Activated CD8-positive, alpha-beta memory T cell treated with anti-CD3 and anti-CD28 coated beads for 36 hours (primary cell): ENCODE data around the gene DNAJC2. TPM values are rescaled to one million over a fixed set of nuclear protein-coding genes. Genes with fewer than 3 reads are reported as not detected.

Experiments
- CTCF ChIA-PET: fragments of 350-600 bp; sonication (Branson Sonifier 250); formaldehyde crosslinking; loops from one replicate; lab custom pipeline; 2021; ENCODE audit warnings: antibody characterized with exemption; lab: Charles Lee
- POLR2A ChIA-PET: fragments of 350-600 bp; sonication (Branson Sonifier 250); formaldehyde crosslinking; loops from one replicate; lab custom pipeline; 2021; ENCODE audit warnings: antibody characterized with exemption; lab: Charles Lee
- total RNA-seq, 2 experiments: library from RNA; stranded (reverse); gene quantifications; one replicate each; pipeline ENCODE4 v1.2.3, GENCODE V29; 2021

The DNAJC2 gene, protein sequence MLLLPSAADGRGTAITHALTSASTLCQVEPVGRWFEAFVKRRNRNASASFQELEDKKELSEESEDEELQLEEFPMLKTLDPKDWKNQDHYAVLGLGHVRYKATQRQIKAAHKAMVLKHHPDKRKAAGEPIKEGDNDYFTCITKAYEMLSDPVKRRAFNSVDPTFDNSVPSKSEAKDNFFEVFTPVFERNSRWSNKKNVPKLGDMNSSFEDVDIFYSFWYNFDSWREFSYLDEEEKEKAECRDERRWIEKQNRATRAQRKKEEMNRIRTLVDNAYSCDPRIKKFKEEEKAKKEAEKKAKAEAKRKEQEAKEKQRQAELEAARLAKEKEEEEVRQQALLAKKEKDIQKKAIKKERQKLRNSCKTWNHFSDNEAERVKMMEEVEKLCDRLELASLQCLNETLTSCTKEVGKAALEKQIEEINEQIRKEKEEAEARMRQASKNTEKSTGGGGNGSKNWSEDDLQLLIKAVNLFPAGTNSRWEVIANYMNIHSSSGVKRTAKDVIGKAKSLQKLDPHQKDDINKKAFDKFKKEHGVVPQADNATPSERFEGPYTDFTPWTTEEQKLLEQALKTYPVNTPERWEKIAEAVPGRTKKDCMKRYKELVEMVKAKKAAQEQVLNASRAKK
- total RNA-seq: 10 to 100 TPM; 56.0 to 56.5 TPM

DNA sequence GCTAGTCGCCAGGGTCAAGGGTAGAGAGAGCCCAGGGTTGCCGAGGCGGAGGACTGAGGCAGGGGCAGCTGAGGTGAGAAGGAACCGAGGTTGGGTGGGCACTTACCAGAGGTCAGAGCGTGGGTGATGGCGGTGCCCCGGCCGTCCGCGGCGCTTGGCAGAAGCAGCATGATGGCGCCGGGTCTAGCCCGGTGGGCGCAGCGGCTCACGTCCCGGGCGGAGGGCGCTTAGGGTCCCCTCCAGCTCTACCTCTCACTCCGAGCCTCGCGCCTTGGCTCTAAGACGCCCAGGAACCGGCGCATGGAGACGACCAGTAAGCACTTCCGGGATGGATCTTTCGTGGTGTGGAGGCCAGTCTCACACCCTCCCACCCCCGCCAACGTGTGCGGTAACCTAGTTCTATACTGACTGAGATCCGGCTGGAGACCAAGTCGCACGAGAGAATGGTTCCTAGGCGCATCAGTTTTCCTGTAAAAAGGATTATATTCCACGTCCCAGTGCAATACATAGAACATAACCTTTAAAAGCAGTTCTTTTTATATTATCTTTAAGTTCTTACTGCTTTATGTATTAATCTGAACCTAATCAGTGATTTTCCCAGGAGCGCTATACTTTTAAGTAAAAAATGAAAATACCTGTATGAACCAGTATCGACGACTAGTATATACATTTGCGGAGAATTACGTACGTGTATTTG is at the start of gene DNAJC2:
DNAJC2 (minus strand) TSS at position 315 of the 697 bp plus-strand sequence; CDS start at position 170, 145 bp downstream.
- POLR2A ChIA-PET: no interaction called here
- CTCF ChIA-PET: no interaction called here

DNA sequence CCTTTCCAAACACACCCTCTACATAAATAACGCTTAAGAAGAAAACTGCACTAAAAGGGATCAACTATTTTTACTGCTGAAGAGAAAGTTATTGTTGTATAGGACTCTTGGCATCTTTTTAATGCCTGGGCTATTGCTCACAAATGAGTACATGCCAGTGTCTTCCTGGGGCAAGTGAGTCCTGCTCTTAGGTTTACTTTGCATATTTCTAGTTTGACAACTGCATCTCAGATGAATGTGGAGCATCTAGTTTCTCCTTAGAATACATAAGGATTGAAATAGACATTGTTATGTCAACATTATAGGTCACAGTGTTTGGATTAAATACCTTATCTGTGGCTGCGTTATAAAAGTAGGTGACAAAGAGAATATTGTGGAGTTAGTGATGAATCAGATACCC is 47.4 kb upstream of the DNAJC2 start:
- ChIA-PET CTCF (no interaction called here), POLR2A (no interaction called here)

DNA sequence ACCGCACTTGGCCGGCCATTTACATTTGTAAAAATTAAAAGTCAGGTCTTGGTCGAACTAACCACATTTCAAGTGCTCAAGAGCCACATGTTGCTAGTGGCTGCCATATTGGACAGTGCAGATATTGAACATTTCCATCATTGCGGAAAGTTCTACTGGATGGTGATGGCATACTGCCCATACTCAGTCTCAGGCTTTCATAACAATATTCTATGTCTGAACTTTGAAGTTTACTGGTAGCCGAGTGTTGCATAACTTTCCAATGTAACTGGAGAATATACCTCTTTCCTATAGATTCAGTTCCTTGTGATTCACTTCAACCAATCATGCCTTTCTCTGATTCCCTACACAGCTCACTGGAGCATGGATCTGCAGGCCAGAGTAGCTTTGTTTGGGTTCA is 46.6 kb upstream of the DNAJC2 start:
- POLR2A ChIA-PET: no interaction called here
- CTCF ChIA-PET: no interaction called here

DNA sequence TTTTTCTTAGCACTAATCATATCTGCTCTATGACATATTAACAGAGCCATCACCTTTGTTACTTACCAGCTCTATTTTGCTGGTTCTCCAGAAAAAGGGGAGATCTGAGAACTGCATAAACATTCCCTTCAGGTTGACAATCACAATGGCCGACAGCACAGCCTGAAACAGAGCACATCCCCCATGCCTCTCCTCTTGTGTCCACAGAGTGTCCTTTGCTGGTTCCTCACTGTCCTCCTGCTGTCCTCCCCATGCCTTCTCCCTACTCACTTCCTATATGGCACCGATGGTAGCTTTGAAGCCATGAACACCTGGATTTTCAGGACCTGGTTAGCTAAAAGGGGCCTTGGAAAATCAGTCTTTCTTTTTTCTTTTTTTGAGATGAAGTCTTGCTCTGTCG is 44.7 kb upstream of the DNAJC2 start:
- POLR2A ChIA-PET: no interaction called here
- CTCF ChIA-PET: no interaction called here

DNA sequence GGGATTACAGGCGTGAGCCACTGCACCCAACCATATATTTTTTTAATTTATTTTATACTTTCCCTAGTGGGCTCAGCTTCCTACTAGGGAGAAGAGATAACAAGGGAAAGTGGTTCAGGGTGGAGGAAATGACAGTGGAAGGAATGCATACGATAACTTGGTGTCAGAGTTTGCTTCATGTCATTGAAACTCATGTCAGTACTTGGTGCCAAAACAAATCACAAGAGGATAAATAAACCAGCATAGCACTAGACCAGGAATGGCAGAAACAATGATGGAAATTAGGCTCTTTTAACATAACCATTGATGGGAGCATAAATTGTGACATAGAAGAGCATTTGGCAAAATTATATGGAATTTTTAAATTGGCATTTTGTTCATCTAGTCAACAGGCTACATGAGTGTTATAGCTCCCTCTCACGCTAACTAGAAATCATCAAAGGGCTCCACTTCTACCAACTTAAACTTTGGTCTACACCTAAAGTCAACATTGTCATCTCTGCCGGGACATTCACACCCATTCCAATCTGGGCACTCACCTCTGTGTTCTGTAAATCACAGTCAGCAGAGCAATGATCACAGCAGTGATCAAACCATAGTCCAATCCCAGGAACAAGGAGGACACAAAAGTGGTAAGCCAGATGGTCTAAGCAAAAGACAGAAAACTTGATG is 44.0 kb upstream of the DNAJC2 start:
- ChIA-PET CTCF (no interaction called here), POLR2A (no interaction called here)

DNA sequence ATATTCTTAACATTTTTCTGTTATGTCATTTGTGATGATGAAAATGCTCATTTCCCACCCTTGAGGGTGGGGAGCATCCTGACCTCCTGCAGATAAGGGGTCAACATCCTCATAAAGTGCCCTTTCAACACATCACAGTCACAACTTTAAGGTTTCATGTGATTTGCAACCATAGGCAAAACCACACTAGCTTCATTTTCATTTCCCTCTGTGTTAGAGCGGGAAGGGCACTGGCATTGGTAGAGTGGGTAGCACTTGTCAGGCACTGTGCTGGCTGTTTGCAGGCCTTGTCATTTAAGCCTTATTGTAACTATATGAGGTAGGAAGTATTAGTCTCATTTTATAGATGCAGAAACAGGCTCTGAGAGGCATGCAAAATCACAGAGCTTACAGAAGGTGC is 42.7 kb upstream of the DNAJC2 start:
- CTCF ChIA-PET: no interaction called here
- POLR2A ChIA-PET: no interaction called here

DNA sequence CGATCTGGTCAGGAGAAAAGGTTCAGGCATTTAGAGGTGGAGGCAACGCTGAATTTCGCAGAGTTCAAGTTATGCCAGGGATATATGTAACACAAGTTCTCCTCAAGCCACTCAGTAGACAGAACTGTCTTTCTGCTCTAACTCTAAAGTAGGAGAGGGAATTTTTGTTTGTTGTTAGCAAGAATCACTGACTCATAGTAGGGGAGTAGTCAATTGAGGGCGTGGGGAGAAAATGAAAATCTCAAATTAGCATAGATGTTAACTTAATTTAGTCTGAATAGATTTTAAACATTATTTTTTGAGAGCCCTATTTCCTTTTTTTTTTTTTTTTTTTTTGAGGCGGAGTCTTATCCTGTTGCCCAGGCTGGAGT is 37.5 kb upstream of the DNAJC2 start:
- POLR2A ChIA-PET: no interaction called here
- CTCF ChIA-PET: no interaction called here

DNA sequence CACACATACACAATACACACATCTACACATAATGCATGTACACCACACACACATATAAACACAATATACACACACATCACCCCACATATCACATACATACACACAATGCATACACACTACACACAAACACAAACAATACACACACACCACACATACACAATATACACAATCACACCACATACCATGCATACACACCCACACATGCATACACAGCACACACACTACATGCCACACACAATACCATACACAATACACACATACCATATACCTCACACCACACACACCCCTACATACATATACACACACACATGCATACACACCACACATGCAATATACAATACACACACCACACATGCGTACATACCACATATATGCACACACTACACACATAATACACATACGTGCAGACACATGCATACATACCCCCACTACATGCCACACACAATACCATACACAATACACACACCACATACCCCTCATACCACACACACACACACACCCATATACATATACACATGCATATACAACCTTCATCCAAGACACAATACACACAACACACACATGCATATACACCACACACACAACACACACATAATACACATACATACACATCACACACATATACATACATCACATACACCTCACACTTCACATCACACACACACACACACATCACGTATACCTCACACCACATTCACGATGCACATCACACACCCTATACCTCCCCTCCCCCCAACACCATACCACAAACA is 36.9 kb upstream of the DNAJC2 start:
- ChIA-PET CTCF (no interaction called here), POLR2A (no interaction called here)

DNA sequence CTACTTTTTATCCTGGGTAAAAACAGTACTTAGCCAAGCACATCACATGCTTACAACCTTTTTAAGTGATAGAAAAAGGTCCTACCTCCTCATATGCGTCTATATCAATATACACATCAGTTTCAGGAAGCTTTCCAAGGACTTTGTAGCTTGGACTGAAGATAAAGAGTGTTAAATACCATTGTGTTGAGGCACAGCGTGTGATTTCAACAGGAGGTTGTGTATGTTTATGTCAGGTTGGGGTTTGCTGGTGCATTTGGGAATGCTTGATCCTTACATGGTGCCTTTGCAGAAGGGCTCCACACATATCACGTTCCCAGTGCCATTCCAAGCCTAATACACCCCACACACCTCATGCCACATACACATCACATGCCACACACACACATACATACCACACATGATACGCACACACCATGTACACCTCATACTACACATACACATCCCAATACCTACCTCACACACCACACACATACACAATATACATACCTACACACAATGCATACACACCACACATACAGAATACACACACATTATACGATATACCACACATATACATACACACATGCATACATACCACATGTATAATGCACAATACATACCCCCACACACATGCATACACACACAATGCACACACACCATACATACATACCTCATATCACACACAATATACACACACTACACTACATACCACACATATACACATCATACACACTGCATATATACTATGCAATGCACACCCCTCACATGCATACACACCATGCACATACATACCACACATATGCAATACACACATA is 36.0 kb upstream of the DNAJC2 start:
- ChIA-PET CTCF (interaction anchor here (0.6 kb wide), 1 partner anchor 275 kb away, joined by 3 read pairs; no protein-coding TSS in a partner anchor), POLR2A (no interaction called here)

DNA sequence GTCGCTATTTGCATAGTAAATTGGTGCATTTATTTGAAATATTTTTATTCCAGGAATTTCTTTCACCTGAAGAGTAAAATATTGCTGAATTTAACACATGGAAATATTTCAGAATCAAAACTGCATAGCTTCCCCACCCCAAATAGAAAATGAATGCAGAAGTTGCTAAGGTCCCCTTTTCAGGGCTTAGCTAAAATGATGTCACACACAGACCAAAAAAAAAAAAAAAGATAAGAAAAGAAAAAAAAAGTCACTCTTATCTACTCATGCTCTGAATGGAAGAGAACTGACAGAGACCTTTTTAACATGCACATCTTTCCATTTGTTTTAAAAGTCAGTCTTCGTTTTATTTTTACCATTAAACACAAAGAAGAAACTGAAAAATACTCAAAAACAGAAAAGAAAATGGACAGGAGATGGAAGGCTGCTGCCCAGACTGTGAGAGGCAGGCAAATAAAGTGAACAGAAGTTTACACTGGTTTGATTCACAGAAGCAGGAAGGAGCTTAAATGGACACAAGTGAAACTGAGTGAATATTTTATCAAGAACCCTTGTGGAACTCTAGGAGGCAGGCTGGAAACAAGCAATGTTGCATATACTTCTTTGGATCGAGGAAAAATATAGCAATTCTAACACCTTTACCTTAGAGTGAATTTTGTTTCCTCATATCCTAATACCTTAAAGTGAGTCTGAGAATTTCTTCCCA is 34.9 kb upstream of the DNAJC2 start:
- ChIA-PET CTCF (interaction anchor here (0.6 kb wide), 1 partner anchor 273 kb away, joined by 3 read pairs; no protein-coding TSS in a partner anchor), POLR2A (no interaction called here)

DNA sequence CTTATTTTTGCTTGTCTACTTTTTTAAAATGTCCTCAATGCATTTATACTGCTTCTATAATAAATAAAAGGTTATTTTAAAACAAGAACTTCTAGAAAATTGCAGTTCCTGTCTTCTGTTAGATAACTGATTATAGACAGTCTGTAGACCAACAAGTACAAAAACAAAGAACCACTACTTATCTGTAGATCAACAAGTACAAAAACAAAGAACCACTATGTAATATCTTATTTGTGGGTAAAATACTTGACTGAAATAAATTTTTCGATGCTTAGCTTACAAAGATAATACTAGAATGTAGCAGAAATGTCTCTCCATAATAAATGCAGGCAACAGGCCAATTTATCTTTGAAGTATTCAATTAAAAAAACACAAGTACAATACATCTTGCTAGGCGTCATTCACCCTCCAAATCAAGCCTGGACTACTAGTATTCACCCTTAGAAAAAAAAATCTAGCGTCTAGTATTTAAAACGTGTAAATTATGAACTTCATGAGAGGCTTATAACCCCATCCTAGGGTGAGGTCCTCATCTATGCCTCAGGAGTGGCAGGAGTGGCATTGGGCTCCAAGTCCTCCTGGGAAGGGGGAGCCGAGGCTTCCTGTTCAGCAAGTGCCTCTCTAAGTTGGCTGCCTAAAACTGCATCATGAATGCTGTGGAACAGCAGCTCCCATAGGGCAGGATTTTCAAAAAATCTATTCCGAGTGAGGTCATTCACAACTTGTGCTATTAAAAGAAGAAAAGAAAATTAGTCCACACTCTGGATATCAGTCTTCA is 29.5 kb upstream of the DNAJC2 start:
- CTCF ChIA-PET: no interaction called here
- POLR2A ChIA-PET: no interaction called here

DNA sequence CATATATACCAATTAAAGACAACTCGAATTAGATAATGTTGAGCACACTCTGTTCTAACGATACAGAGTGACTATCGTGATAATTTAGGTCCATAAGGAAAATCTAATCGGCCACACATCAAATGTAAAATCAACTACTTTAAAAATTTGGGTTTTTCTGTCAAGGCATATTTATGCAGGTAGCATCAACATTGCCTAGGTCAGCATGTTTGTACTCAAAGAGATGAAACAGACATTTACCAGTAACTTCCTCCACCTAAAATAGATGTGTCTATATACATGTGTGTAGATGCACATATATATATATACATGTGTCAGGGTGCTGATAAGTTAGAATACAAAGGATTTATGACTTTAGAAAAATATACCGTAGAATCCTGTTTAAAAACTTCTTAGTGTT is 24.9 kb upstream of the DNAJC2 start:
- ChIA-PET CTCF (no interaction called here), POLR2A (no interaction called here)

DNA sequence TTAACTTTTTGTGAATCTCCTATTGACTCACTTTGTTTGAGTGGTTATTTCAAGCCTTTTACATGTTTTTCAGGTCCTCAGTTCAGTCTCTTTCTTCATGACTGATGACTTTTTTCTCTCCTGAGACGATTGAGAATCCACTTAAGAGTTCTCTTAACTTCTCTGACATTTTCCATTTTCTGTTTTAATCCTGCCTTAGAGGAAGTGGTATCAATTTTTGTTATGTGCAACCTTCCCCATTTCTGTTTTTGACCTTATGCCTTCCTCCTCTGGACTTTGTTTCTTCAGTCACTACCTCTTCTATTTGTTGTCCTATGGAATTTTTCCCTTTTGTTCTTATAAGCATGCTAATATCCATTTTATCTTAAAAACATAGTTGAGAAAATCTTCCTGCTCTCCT is 5.2 kb upstream of the DNAJC2 start:
- CTCF ChIA-PET: interaction anchor here (0.5 kb wide), 1 partner anchor 13 kb away, joined by 4 read pairs; no protein-coding TSS in a partner anchor
- POLR2A ChIA-PET: interaction anchor here (0.7 kb wide), 1 partner anchor 9 kb away, joined by 3 read pairs; no protein-coding TSS in a partner anchor

DNA sequence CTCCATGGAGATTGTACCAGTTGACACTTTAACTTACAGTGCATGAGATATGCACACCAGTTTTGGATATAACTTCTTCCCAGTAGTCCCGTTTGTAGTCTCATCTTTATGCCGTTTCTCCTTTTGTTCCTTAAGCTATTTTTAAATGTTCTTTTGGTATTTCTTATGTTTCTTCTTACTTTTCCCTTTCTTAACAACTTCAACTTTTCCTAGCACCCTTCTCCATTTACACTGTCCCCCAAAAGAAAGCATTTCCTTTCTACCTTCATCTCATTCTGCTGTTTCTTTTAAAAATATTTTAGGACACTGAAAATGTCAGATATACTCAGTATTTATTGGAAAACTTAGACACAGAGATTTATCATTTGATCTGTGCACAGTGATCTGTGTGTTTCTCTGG is 4.4 kb upstream of the DNAJC2 start:
- ChIA-PET CTCF (no interaction called here), POLR2A (interaction anchor here (0.7 kb wide), 1 partner anchor 10 kb away, joined by 3 read pairs; no protein-coding TSS in a partner anchor)

DNA sequence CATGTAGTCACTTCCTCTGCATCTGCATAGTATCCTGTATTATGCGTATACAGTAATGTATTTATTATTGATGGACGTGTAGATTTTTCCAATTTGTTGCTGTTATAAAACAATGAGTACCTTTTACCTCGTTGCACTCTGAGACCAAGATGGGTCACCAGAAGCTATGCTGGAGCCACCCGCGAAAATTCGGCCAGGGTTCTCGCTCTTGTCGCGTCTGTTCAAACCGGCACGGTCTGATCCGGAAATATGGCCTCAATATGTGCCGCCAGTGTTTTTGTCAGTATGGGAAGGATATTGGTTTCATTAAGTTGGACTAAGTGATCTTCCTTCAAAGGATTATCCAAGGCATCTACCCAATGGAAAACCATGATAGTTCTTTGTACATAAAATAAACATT is 3.9 kb upstream of the DNAJC2 start:
- ChIA-PET CTCF (no interaction called here), POLR2A (no interaction called here)

DNA sequence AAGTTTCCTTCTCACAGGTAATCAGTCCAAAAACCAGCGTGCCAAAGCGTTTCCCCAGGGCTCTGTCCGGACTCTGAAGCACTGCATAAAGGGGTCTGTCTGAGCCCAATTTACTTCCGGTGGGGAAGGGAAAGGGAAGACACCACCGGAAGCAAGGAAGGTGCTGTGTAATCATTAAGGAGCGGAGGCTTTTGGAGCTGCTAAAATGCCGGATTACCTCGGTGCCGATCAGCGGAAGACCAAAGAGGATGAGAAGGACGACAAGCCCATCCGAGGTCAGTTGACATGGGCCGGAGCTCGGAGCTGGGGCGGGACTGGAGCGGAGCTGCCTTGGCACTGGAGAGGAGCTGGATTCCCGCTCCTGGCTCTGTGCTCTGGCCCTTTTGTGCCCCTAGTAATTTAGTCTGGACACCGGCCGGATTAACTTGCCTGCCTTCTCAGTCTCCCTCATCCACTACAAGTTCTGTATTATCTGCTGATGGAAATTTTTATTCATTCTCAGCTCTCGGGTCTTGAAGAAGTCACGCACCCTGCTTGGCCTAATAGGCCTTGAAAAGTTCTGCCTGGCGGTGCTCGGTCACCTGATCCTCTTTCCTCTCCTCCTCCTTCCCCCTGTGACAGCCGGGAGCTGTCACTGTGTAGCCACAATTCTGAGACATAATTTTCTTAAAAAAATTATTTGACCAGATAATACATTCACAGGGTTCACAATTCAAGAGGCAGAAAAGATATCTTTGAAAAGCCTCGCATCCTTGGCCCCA is 3.1 kb upstream of the DNAJC2 start, which contains the start of gene PSMC2:
PSMC2 (plus strand) TSS at position 137 of the 761 bp plus-strand sequence; CDS start at position 206, 69 bp downstream.
- ChIA-PET POLR2A (no interaction called here), CTCF (no interaction called here)
